BLaER1 (cell line): ENCODE measurements around the gene EMC8.

Experiments used
- H3K27ac ChIP-seq: shearing (Covaris generic); formaldehyde crosslinking; 2 replicates; pipeline ENCODE4 v1.8.1; 2022
- H3K27me3 ChIP-seq: shearing (Covaris generic); formaldehyde crosslinking; 2 replicates; pipeline ENCODE4 v1.8.1; 2022
- H3K36me3 ChIP-seq: shearing (Covaris generic); formaldehyde crosslinking; 2 replicates; pipeline ENCODE4 v1.8.1; 2022
- H3K4me1 ChIP-seq: shearing (Covaris generic); formaldehyde crosslinking; 2 replicates; pipeline ENCODE4 v1.8.1; 2022
- H3K4me2 ChIP-seq: shearing (Covaris generic); formaldehyde crosslinking; 2 replicates; pipeline ENCODE4 v1.8.1; 2022
- H3K4me3 ChIP-seq: shearing (Covaris generic); formaldehyde crosslinking; 2 replicates; pipeline ENCODE4 v1.8.1; 2022
- H3K9ac ChIP-seq: shearing (Covaris generic); formaldehyde crosslinking; 2 replicates; pipeline ENCODE4 v1.8.1; 2022
- H3K9me3 ChIP-seq: shearing (Covaris generic); formaldehyde crosslinking; 2 replicates; pipeline ENCODE4 v1.8.1; 2022
- H4K20me1 ChIP-seq: shearing (Covaris generic); formaldehyde crosslinking; 2 replicates; pipeline ENCODE4 v1.8.1; 2022
- Cebpa-rat ChIP-seq: shearing (Covaris generic); IDR thresholded peaks from 2 replicates; pipeline ENCODE4 v1.8.1; 2022

Gene EMC8

GRCh38 chr16:85788819-85789218 lies 10.5 kb downstream of the EMC8 start:
- no peak for TF ChIP-seq Cebpa-rat
- no peak overlapping the region for H3K27ac ChIP-seq
- no peaks in the 10 kb centered on the region for H3K9me3 ChIP-seq
- H3K9ac ChIP-seq: no peak overlapping the region
- no peak overlapping the region for H3K4me2 ChIP-seq
- H3K4me1 ChIP-seq: no peaks in the 10 kb centered on the region
- H3K36me3 ChIP-seq: peaks cover 94% of the 10 kb centered on the region
- H3K27me3 ChIP-seq: no peaks in the 10 kb centered on the region
- no peak overlapping the region for H3K4me3 ChIP-seq
- peaks cover 98% of the 10 kb centered on the region for H4K20me1 ChIP-seq

- no peaks in the 10 kb centered on the region for H3K27me3 ChIP-seq
- H3K9ac ChIP-seq: no peak overlapping the region
- H3K4me1 ChIP-seq: no peaks in the 10 kb centered on the region
- H3K36me3 ChIP-seq: peaks cover 94% of the 10 kb centered on the region
- H3K4me2 ChIP-seq: no peak overlapping the region
- H3K27ac ChIP-seq: no peak overlapping the region
- TF ChIP-seq Cebpa-rat: no peak
- H3K4me3 ChIP-seq: no peak overlapping the region
- H4K20me1 ChIP-seq: peaks cover 98% of the 10 kb centered on the region
- H3K9me3 ChIP-seq: no peaks in the 10 kb centered on the region
These were observed 13.4 kb downstream of the EMC8 start for GRCh38 chr16:85785927-85786326.

GRCh38 chr16:85784813-85785212 lies 14.5 kb downstream of the EMC8 start:
- H3K27me3 ChIP-seq: no peaks in the 10 kb centered on the region
- H3K4me1 ChIP-seq: no peaks in the 10 kb centered on the region
- TF ChIP-seq Cebpa-rat: no peak
- no peak overlapping the region for H3K9ac ChIP-seq
- H3K27ac ChIP-seq: no peak overlapping the region
- no peaks in the 10 kb centered on the region for H3K9me3 ChIP-seq
- peaks cover 95% of the 10 kb centered on the region for H3K36me3 ChIP-seq
- no peak overlapping the region for H3K4me3 ChIP-seq
- H3K4me2 ChIP-seq: no peak overlapping the region
- H4K20me1 ChIP-seq: peaks cover 96% of the 10 kb centered on the region

- Histone ChIP-seq H3K4me2 (no peak overlapping the region), H3K9ac (no peak overlapping the region), H3K27me3 (no peaks in the 10 kb centered on the region), H3K36me3 (peaks cover 96% of the 10 kb centered on the region), H3K4me1 (no peaks in the 10 kb centered on the region), H4K20me1 (peaks cover 82% of the 10 kb centered on the region), H3K4me3 (no peak overlapping the region), H3K27ac (no peak overlapping the region), H3K9me3 (no peaks in the 10 kb centered on the region)
- TF ChIP-seq Cebpa-rat: no peak
These were observed 15.9 kb downstream of the EMC8 start for GRCh38 chr16:85783441-85783840.

- Histone ChIP-seq H3K4me1 (no peaks in the 10 kb centered on the region), H4K20me1 (peaks cover 73% of the 10 kb centered on the region), H3K4me2 (no peak overlapping the region), H3K27me3 (no peaks in the 10 kb centered on the region), H3K9ac (0 out of 2 replicates have a peak overlapping the region, but pooled peaks have one; percentile 10), H3K9me3 (no peaks in the 10 kb centered on the region), H3K36me3 (peaks cover 96% of the 10 kb centered on the region), H3K27ac (no peak overlapping the region), H3K4me3 (no peak overlapping the region)
- no peak for TF ChIP-seq Cebpa-rat
These were observed 16.9 kb downstream of the EMC8 start for GRCh38 chr16:85782451-85782850.

- no peaks in the 10 kb centered on the region for H3K4me1 ChIP-seq
- no peaks in the 10 kb centered on the region for H3K27me3 ChIP-seq
- H3K9ac ChIP-seq: no peak overlapping the region
- H3K36me3 ChIP-seq: peaks cover 96% of the 10 kb centered on the region
- H3K4me2 ChIP-seq: no peak overlapping the region
- no peak overlapping the region for H3K27ac ChIP-seq
- no peaks in the 10 kb centered on the region for H3K9me3 ChIP-seq
- H3K4me3 ChIP-seq: no peak overlapping the region
- peaks cover 67% of the 10 kb centered on the region for H4K20me1 ChIP-seq
- TF ChIP-seq Cebpa-rat: no peak
These were observed 17.5 kb downstream of the EMC8 start for GRCh38 chr16:85781695-85782370.

GRCh38 chr16:85781156-85781555 lies 18.2 kb downstream of the EMC8 start:
- no peaks in the 10 kb centered on the region for H3K4me1 ChIP-seq
- H3K27me3 ChIP-seq: no peaks in the 10 kb centered on the region
- no peaks in the 10 kb centered on the region for H3K9me3 ChIP-seq
- H3K27ac ChIP-seq: no peak overlapping the region
- TF ChIP-seq Cebpa-rat: no peak
- no peak overlapping the region for H3K4me3 ChIP-seq
- H3K4me2 ChIP-seq: no peak overlapping the region
- H3K9ac ChIP-seq: no peak overlapping the region
- peaks cover 95% of the 10 kb centered on the region for H3K36me3 ChIP-seq
- H4K20me1 ChIP-seq: peaks cover 60% of the 10 kb centered on the region

- Histone ChIP-seq H3K4me3 (no peak overlapping the region), H3K4me1 (no peaks in the 10 kb centered on the region), H3K27me3 (no peaks in the 10 kb centered on the region), H3K4me2 (no peak overlapping the region), H3K27ac (no peak overlapping the region), H3K36me3 (peaks cover 93% of the 10 kb centered on the region), H4K20me1 (peaks cover 52% of the 10 kb centered on the region), H3K9me3 (no peaks in the 10 kb centered on the region), H3K9ac (no peak overlapping the region)
- no peak for TF ChIP-seq Cebpa-rat
These were observed 19.1 kb downstream of the EMC8 start for GRCh38 chr16:85780281-85780680.

GRCh38 chr16:85778873-85779272 lies 20.5 kb downstream of the EMC8 start:
- no peaks in the 10 kb centered on the region for H3K9me3 ChIP-seq
- no peak overlapping the region for H3K27ac ChIP-seq
- H3K27me3 ChIP-seq: no peaks in the 10 kb centered on the region
- H3K4me2 ChIP-seq: no peak overlapping the region
- H3K4me1 ChIP-seq: no peaks in the 10 kb centered on the region
- peaks cover 93% of the 10 kb centered on the region for H3K36me3 ChIP-seq
- H3K9ac ChIP-seq: no peak overlapping the region
- peaks cover 39% of the 10 kb centered on the region for H4K20me1 ChIP-seq
- no peak for TF ChIP-seq Cebpa-rat
- H3K4me3 ChIP-seq: no peak overlapping the region

GRCh38 chr16:85777583-85778310 lies 21.6 kb downstream of the EMC8 start:
- Histone ChIP-seq H3K36me3 (peaks cover 82% of the 10 kb centered on the region), H3K27me3 (no peaks in the 10 kb centered on the region), H3K4me1 (no peaks in the 10 kb centered on the region), H3K4me2 (no peak overlapping the region), H3K9me3 (no peaks in the 10 kb centered on the region), H4K20me1 (peaks cover 28% of the 10 kb centered on the region), H3K4me3 (no peak overlapping the region), H3K27ac (no peak overlapping the region), H3K9ac (no peak overlapping the region; the same call in 1 of the 2 replicates)
- no peak for TF ChIP-seq Cebpa-rat
